SJSA1 (cell line): ENCODE data around the gene PIGS. TPM values are rescaled to one million over a fixed set of nuclear protein-coding genes. Genes with fewer than 3 reads are reported as not detected.
"Not testable (repeated sequence)": the region's sequence is repeated elsewhere in the genome, so short reads cannot be mapped to it uniquely, and the experiment has no call there.

ENCODE experiments used
- DNase-seq, 2 experiments: peaks; one replicate each; pipeline ENCODE4 v3.0.0-alpha.2; 2015 to 2020; ENCODE audit warnings: low spot score in 2 of 2, low read depth in 1 of 2
- H3K27ac ChIP-seq: fragments of 250-450 bp; sonication (Bioruptor Pico); 2 replicates; pipeline ENCODE4 v1.5.1; 2020; ENCODE audit warnings: mild to moderate bottlenecking, moderate library complexity
- H3K27me3 ChIP-seq: fragments of 250-450 bp; sonication (Bioruptor Pico); replicated peaks from 2 replicates; pipeline ENCODE4 v1.5.1; 2020; ENCODE audit warnings: mild to moderate bottlenecking, moderate library complexity
- H3K36me3 ChIP-seq: fragments of 250-450 bp; sonication (Bioruptor Pico); 2 replicates; pipeline ENCODE4 v1.5.1; 2020; ENCODE audit warnings: mild to moderate bottlenecking
- H3K4me1 ChIP-seq: fragments of 250-450 bp; sonication (Bioruptor Pico); replicated peaks from 2 replicates; pipeline ENCODE4 v1.6.1; 2021; ENCODE audit warnings: mild to moderate bottlenecking
- H3K4me3 ChIP-seq: fragments of 250-450 bp; sonication (Bioruptor Pico); 2 replicates; pipeline ENCODE4 v1.5.1; 2020; ENCODE audit warnings: mild to moderate bottlenecking
- H3K9me3 ChIP-seq: fragments of 250-450 bp; sonication (Bioruptor Pico); replicated peaks from 2 replicates; pipeline ENCODE4 v1.5.1; 2020; ENCODE audit warnings: mild to moderate bottlenecking
- total RNA-seq: library from RNA; depleted of rRNA; stranded (reverse); fragments of >200 nt; shearing (Covaris generic); gene quantifications from 2 replicates; pipeline ENCODE4 v1.2.3, GENCODE V29; 2014

PIGS gene
- total RNA-seq, 1 experiment from 2014 or later: 81.8 TPM

- DNase-seq: peak in 1 of 2 experiments; percentile 21
- no peak overlapping the region for H3K27ac ChIP-seq
Measured at GRCh38 chr17:28524476-28525424, 46.6 kb downstream of the PIGS start.

GRCh38 chr17:28523876-28524275 is 47.4 kb downstream of the PIGS start:
- H3K36me3 ChIP-seq: no peaks in the 10 kb centered on the region
- H3K9me3 ChIP-seq: no peaks in the 10 kb centered on the region
- no peak for DNase-seq
- H3K27ac ChIP-seq: no peak overlapping the region
- peaks cover 7% of the 10 kb centered on the region for H3K4me1 ChIP-seq
- H3K4me3 ChIP-seq: no peak overlapping the region
- no peaks in the 10 kb centered on the region for H3K27me3 ChIP-seq

More at GRCh38 chr17:28524476-28525424, 46.6 kb downstream of the PIGS start:
- peaks cover 7% of the 10 kb centered on the region for H3K4me1 ChIP-seq
- H3K27me3 ChIP-seq: no peaks in the 10 kb centered on the region
- H3K4me3 ChIP-seq: no peak overlapping the region
- no peaks in the 10 kb centered on the region for H3K36me3 ChIP-seq
- no peaks in the 10 kb centered on the region for H3K9me3 ChIP-seq

GRCh38 chr17:28523186-28523585 is 48.1 kb downstream of the PIGS start:
- Histone ChIP-seq H3K36me3 (no peaks in the 10 kb centered on the region), H3K9me3 (no peaks in the 10 kb centered on the region), H3K27me3 (no peaks in the 10 kb centered on the region), H3K27ac (no peak overlapping the region), H3K4me3 (no peak overlapping the region), H3K4me1 (peaks cover 7% of the 10 kb centered on the region)
- no peak for DNase-seq

- not testable (repeated sequence) for H3K36me3 ChIP-seq, DNase-seq, H3K9me3 ChIP-seq, H3K27ac ChIP-seq, H3K4me3 ChIP-seq, H3K4me1 ChIP-seq, H3K27me3 ChIP-seq
Measured at GRCh38 chr17:28522281-28522680, 49.0 kb downstream of the PIGS start.

GRCh38 chr17:28521311-28522085 is 49.8 kb downstream of the PIGS start:
- Histone ChIP-seq H3K4me1 (peaks cover 7% of the 10 kb centered on the region), H3K36me3 (no peaks in the 10 kb centered on the region), H3K9me3 (no peaks in the 10 kb centered on the region), H3K27me3 (no peaks in the 10 kb centered on the region), H3K4me3 (no peak overlapping the region), H3K27ac (no peak overlapping the region)
- DNase-seq: no peak

GRCh38 chr17:28520687-28521086 is 50.6 kb downstream of the PIGS start:
- Histone ChIP-seq H3K27ac (no peak overlapping the region), H3K27me3 (no peaks in the 10 kb centered on the region), H3K4me3 (no peak overlapping the region), H3K4me1 (peaks cover 7% of the 10 kb centered on the region), H3K9me3 (no peaks in the 10 kb centered on the region), H3K36me3 (no peaks in the 10 kb centered on the region)
- no peak for DNase-seq

- no peaks in the 10 kb centered on the region for H3K9me3 ChIP-seq
- no peak overlapping the region for H3K27ac ChIP-seq
- peaks cover 6% of the 10 kb centered on the region; the same call in 1 of the 2 replicates for H3K27me3 ChIP-seq
- H3K4me1 ChIP-seq: no peaks in the 10 kb centered on the region
- no peaks in the 10 kb centered on the region for H3K36me3 ChIP-seq
- DNase-seq: no peak
- no peak overlapping the region for H3K4me3 ChIP-seq
Measured at GRCh38 chr17:28519236-28519635, 52.1 kb downstream of the PIGS start.

- H3K36me3 ChIP-seq: no peaks in the 10 kb centered on the region
- H3K9me3 ChIP-seq: no peaks in the 10 kb centered on the region
- DNase-seq: no peak
- H3K27me3 ChIP-seq: peaks cover 6% of the 10 kb centered on the region; the same call in 1 of the 2 replicates
- H3K4me3 ChIP-seq: no peak overlapping the region
- no peaks in the 10 kb centered on the region for H3K4me1 ChIP-seq
- no peak overlapping the region for H3K27ac ChIP-seq
Measured at GRCh38 chr17:28518578-28518977, 52.7 kb downstream of the PIGS start.

- no peak overlapping the region for H3K4me3 ChIP-seq
- no peak for DNase-seq
- no peaks in the 10 kb centered on the region for H3K4me1 ChIP-seq
- H3K27ac ChIP-seq: no peak overlapping the region
- peaks cover 6% of the 10 kb centered on the region; the same call in 1 of the 2 replicates for H3K27me3 ChIP-seq
- no peaks in the 10 kb centered on the region for H3K36me3 ChIP-seq
- no peaks in the 10 kb centered on the region for H3K9me3 ChIP-seq
Measured at GRCh38 chr17:28518132-28518531, 53.2 kb downstream of the PIGS start.

- Histone ChIP-seq H3K4me1 (no peaks in the 10 kb centered on the region), H3K4me3 (no peak overlapping the region), H3K9me3 (no peaks in the 10 kb centered on the region), H3K36me3 (no peaks in the 10 kb centered on the region), H3K27ac (no peak overlapping the region), H3K27me3 (peaks cover 23% of the 10 kb centered on the region)
- DNase-seq: no peak
Measured at GRCh38 chr17:28515518-28515917, 55.8 kb downstream of the PIGS start.

- H3K27me3 ChIP-seq: peaks cover 28% of the 10 kb centered on the region
- no peak overlapping the region for H3K27ac ChIP-seq
- no peak for DNase-seq
- H3K4me1 ChIP-seq: no peaks in the 10 kb centered on the region
- no peak overlapping the region for H3K4me3 ChIP-seq
- no peaks in the 10 kb centered on the region for H3K9me3 ChIP-seq
- H3K36me3 ChIP-seq: no peaks in the 10 kb centered on the region
Measured at GRCh38 chr17:28514561-28515002, 56.7 kb downstream of the PIGS start.

GRCh38 chr17:28513476-28513875 is 57.8 kb downstream of the PIGS start:
- no peak for DNase-seq
- Histone ChIP-seq H3K27me3 (peaks cover 35% of the 10 kb centered on the region), H3K36me3 (no peaks in the 10 kb centered on the region), H3K4me3 (no peak overlapping the region), H3K9me3 (no peaks in the 10 kb centered on the region), H3K27ac (no peak overlapping the region), H3K4me1 (no peaks in the 10 kb centered on the region)

GRCh38 chr17:28511858-28512461 is 59.4 kb downstream of the PIGS start:
- no peak overlapping the region for H3K27ac ChIP-seq
- no peaks in the 10 kb centered on the region for H3K36me3 ChIP-seq
- no peaks in the 10 kb centered on the region for H3K4me1 ChIP-seq
- peaks cover 50% of the 10 kb centered on the region for H3K27me3 ChIP-seq
- no peak for DNase-seq
- no peaks in the 10 kb centered on the region for H3K9me3 ChIP-seq
- H3K4me3 ChIP-seq: no peak overlapping the region
